Hepatocyte (in vitro differentiated cells): ENCODE measurements around the gene PPP1R12A. TPM values are rescaled to one million over a fixed set of nuclear protein-coding genes. Genes with fewer than 3 reads are reported as not detected.

Source experiments
- DNase-seq: peaks from one replicate; pipeline ENCODE4 v3.0.0-alpha.2; 2016; ENCODE audit warnings: low spot score
- H2AFZ ChIP-seq: fragments of 200-600 bp; sonication (generic); 2 replicates; pipeline ENCODE4 v1.6.0; 2016; ENCODE audit warnings: antibody characterized with exemption, mild to moderate bottlenecking
- H3K27ac ChIP-seq: fragments of 200-600 bp; sonication (generic); 2 replicates; pipeline ENCODE4 v1.5.1; 2016; ENCODE audit warnings: mild to moderate bottlenecking
- H3K27me3 ChIP-seq: fragments of 200-600 bp; sonication (generic); 2 replicates; pipeline ENCODE4 v1.6.1; 2016
- H3K36me3 ChIP-seq: fragments of 200-600 bp; sonication (generic); replicated peaks from 2 replicates; pipeline ENCODE4 v1.5.1; 2016; ENCODE audit warnings: low read depth; ENCODE audit not compliant: insufficient read depth
- H3K4me1 ChIP-seq: fragments of 200-600 bp; sonication (generic); 2 replicates; pipeline ENCODE4 v1.5.1; 2016; ENCODE audit warnings: mild to moderate bottlenecking, moderate library complexity; ENCODE audit not compliant: insufficient read depth
- H3K4me2 ChIP-seq: fragments of 200-600 bp; sonication (generic); 2 replicates; pipeline ENCODE4 v1.6.0; 2016
- H3K4me3 ChIP-seq: fragments of 200-600 bp; sonication (generic); 2 replicates; pipeline ENCODE4 v1.5.1; 2016; ENCODE audit warnings: mild to moderate bottlenecking
- H3K79me2 ChIP-seq: fragments of 200-600 bp; sonication (generic); 2 replicates; pipeline ENCODE4 v1.6.0; 2017; ENCODE audit warnings: mild to moderate bottlenecking
- H3K9me2 ChIP-seq: fragments of 200-600 bp; sonication (generic); replicated peaks from 2 replicates; pipeline ENCODE4 v1.6.0; 2017; ENCODE audit warnings: mild to moderate bottlenecking; ENCODE audit not compliant: insufficient read depth
- H3K9me3 ChIP-seq: fragments of 200-600 bp; sonication (generic); 2 replicates; pipeline ENCODE4 v1.5.1; 2016; ENCODE audit warnings: low read depth, mild to moderate bottlenecking
- H4K20me1 ChIP-seq: fragments of 200-600 bp; sonication (generic); 2 replicates; pipeline ENCODE4 v1.6.0; 2016; ENCODE audit warnings: mild to moderate bottlenecking; ENCODE audit not compliant: insufficient read depth, poor library complexity, severe bottlenecking
- CTCF ChIP-seq: fragments of 200-600 bp; sonication (generic); IDR thresholded peaks from 2 replicates; pipeline ENCODE4 v1.5.1; 2016; ENCODE audit warnings: antibody characterized with exemption, mild to moderate bottlenecking; ENCODE audit not compliant: poor library complexity
- EZH2 ChIP-seq: fragments of 200-600 bp; sonication (generic); IDR thresholded peaks from 2 replicates; pipeline ENCODE4 v1.6.1; 2016; ENCODE audit warnings: antibody characterized with exemption, mild to moderate bottlenecking, borderline replicate concordance
- EZH2phosphoT487 ChIP-seq: fragments of 200-600 bp; sonication (generic); IDR thresholded peaks from one replicate; pipeline ENCODE4 v1.6.1; 2018; ENCODE audit warnings: antibody characterized with exemption, mild to moderate bottlenecking, low read depth, moderate library complexity; ENCODE audit not compliant: unreplicated experiment, severe bottlenecking
- WGBS: methylation state at CpG from one replicate; pipeline ENCODE4 v1.1.6; 2016; ENCODE audit warnings: low lambda C conversion rate; ENCODE audit errors: missing lambda C conversion rate; 5-methylcytosine and 5-hydroxymethylcytosine counted together
- polyA plus RNA-seq: library from polyadenylated mRNA; unstranded; fragments of >200 nt; fragmentation: Nextera tagmentation; extraction: Ambion mirVana; gene quantifications from 2 replicates; pipeline ENCODE4 v1.2.1, GENCODE V29; 2016
- total RNA-seq: library from RNA; depleted of rRNA; stranded (reverse); fragments of >200 nt; gene quantifications from 2 replicates; pipeline ENCODE4 v1.2.3, GENCODE V29; 2014

The PPP1R12A gene
- total and polyA plus RNA-seq, 2 experiments from 2014 or later = 71.7 to 74.0 TPM

GRCh38 chr12:79886917-79887519 is 47.9 kb downstream of the PPP1R12A start:
- no peaks in the 10 kb centered on the region for H3K9me3 ChIP-seq
- peak; percentile 42 for DNase-seq
- H3K4me2 ChIP-seq = no peak overlapping the region
- H3K9me2 ChIP-seq = no peaks in the 10 kb centered on the region
- H3K79me2 ChIP-seq = peaks cover 95% of the 10 kb centered on the region
- H3K4me3 ChIP-seq = no peak overlapping the region
- no peak overlapping the region for H3K27ac ChIP-seq
- H4K20me1 ChIP-seq = peaks cover 44% of the 10 kb centered on the region
- no peak overlapping the region for H2AFZ ChIP-seq
- H3K27me3 ChIP-seq = no peaks in the 10 kb centered on the region
- H3K36me3 ChIP-seq = no peaks in the 10 kb centered on the region
- TF ChIP-seq CTCF (peak; percentile 56), EZH2 (no peak)
- 67% methylated on average over 3 of the region's 3 CpGs for WGBS
- H3K4me1 ChIP-seq = peaks cover 7% of the 10 kb centered on the region

GRCh38 chr12:79885911-79886490 is 48.9 kb downstream of the PPP1R12A start:
- Histone ChIP-seq H4K20me1 (peaks cover 49% of the 10 kb centered on the region), H3K4me2 (no peak overlapping the region), H3K27me3 (no peaks in the 10 kb centered on the region), H3K4me1 (peaks cover 7% of the 10 kb centered on the region), H3K36me3 (no peaks in the 10 kb centered on the region), H3K4me3 (no peak overlapping the region), H3K79me2 (peaks cover 95% of the 10 kb centered on the region), H3K27ac (no peak overlapping the region), H3K9me2 (no peaks in the 10 kb centered on the region), H2AFZ (no peak overlapping the region), H3K9me3 (no peaks in the 10 kb centered on the region)
- 83% methylated on average over 3 of the region's 3 CpGs for WGBS
- TF ChIP-seq EZH2phosphoT487 (no peak), CTCF (no peak), EZH2 (no peak)
- DNase-seq = no peak

GRCh38 chr12:79884401-79885006 is 50.4 kb downstream of the PPP1R12A start:
- Histone ChIP-seq H3K79me2 (peaks cover 95% of the 10 kb centered on the region), H4K20me1 (peaks cover 43% of the 10 kb centered on the region)
- TF ChIP-seq CTCF (no peak), EZH2 (no peak), EZH2phosphoT487 (no peak)

More at GRCh38 chr12:79884401-79885006, 50.4 kb downstream of the PPP1R12A start:
- Histone ChIP-seq H3K36me3 (no peaks in the 10 kb centered on the region), H3K4me3 (no peak overlapping the region), H3K27ac (no peak overlapping the region), H3K27me3 (no peaks in the 10 kb centered on the region), H3K9me3 (no peaks in the 10 kb centered on the region), H3K4me1 (peaks cover 7% of the 10 kb centered on the region), H3K9me2 (no peaks in the 10 kb centered on the region), H2AFZ (no peak overlapping the region), H3K4me2 (no peak overlapping the region)
- no peak for DNase-seq
- 57% methylated on average over 3 of the region's 3 CpGs for WGBS
